Endodermal cell (in vitro differentiated cells): ENCODE data around the gene PEA15. TPM values are rescaled to one million over a fixed set of nuclear protein-coding genes. Genes with fewer than 3 reads are reported as not detected.
A peak's percentile ranks its signal among the peaks of the same experiment; 100 is the strongest.

ENCODE experiments used
- DNase-seq: peaks from one replicate; pipeline ENCODE4 v3.0.0-alpha.2; 2017
- H3K27ac ChIP-seq: 2 replicates; pipeline ENCODE4 v1.5.1; 2013; ENCODE audit warnings: mild to moderate bottlenecking, low read depth, low read length, moderate library complexity
- H3K27me3 ChIP-seq: 2 replicates; pipeline ENCODE4 v1.6.1; 2013; ENCODE audit warnings: mild to moderate bottlenecking, low read length, moderate library complexity; ENCODE audit not compliant: insufficient read depth, control insufficient read depth, poor library complexity, severe bottlenecking
- H3K36me3 ChIP-seq: 2 replicates; pipeline ENCODE4 v1.7.0; 2013; ENCODE audit warnings: mild to moderate bottlenecking, low read length, moderate library complexity; ENCODE audit not compliant: control insufficient read depth, insufficient read depth
- H3K4me1 ChIP-seq: one replicate; pipeline ENCODE4 v1.7.0; 2013; ENCODE audit warnings: low read length; ENCODE audit not compliant: control insufficient read depth, insufficient read depth
- H3K4me3 ChIP-seq: 2 replicates; pipeline ENCODE4 v1.5.1; 2013; ENCODE audit warnings: mild to moderate bottlenecking, low read length, moderate library complexity
- H3K9ac ChIP-seq: 2 replicates; pipeline ENCODE4 v1.6.1; 2013; ENCODE audit warnings: mild to moderate bottlenecking, low read length, moderate library complexity; ENCODE audit not compliant: poor library complexity, severe bottlenecking; ENCODE audit errors: extremely low read depth
- H3K9me3 ChIP-seq: 2 replicates; pipeline ENCODE4 v1.6.1; 2013; ENCODE audit warnings: mild to moderate bottlenecking, low read length, moderate library complexity; ENCODE audit not compliant: control insufficient read depth
- H3K27ac Mint-ChIP-seq: 2 replicates; pipeline ENCODE4 v1.8.0; 2020; ENCODE audit warnings: mixed read lengths
- H3K27me3 Mint-ChIP-seq: 2 replicates; pipeline ENCODE4 v1.8.0; 2021; ENCODE audit warnings: mild to moderate bottlenecking, mixed read lengths; ENCODE audit not compliant: insufficient read depth
- H3K36me3 Mint-ChIP-seq: 2 replicates; pipeline ENCODE4 v1.8.0; 2020; ENCODE audit warnings: low read depth, mixed read lengths
- H3K4me1 Mint-ChIP-seq: 2 replicates; pipeline ENCODE4 v1.8.0; 2020; ENCODE audit warnings: mixed read lengths
- H3K4me3 Mint-ChIP-seq: 2 replicates; pipeline ENCODE4 v1.8.0; 2020; ENCODE audit warnings: mild to moderate bottlenecking, moderate library complexity, mixed read lengths
- H3K9me3 Mint-ChIP-seq: 2 replicates; pipeline ENCODE4 v1.8.0; 2020; ENCODE audit warnings: mild to moderate bottlenecking, mixed read lengths
- CTCF ChIP-seq: fragments of 200-600 bp; sonication (generic); conservative IDR thresholded peaks from 2 replicates; pipeline ENCODE4 v1.5.0; 2021; ENCODE audit warnings: antibody characterized with exemption, mild to moderate bottlenecking
- WGBS, 2 experiments: methylation state at CpG; one replicate each; pipeline versions ENCODE4 v1.1.5 to v1.1.7; 2013; ENCODE audit warnings: missing lambda C conversion rate in 2 of 2, mixed read lengths in 1 of 2; ENCODE audit not compliant: insufficient coverage in 1 of 2, insufficient read length in 1 of 2; 5-methylcytosine and 5-hydroxymethylcytosine counted together
- total RNA-seq, 2 donors: library from RNA; stranded (reverse); fragmentation: NEBNext Ultra II Directional in 1 of 2; extraction: Animal tissue kit (Norgen Biotek cat#: 25700) in 1 of 2; gene quantifications; 2 replicates in 1 of 2; 3 replicates in 1 of 2; pipeline ENCODE4 v1.2.1, GENCODE V29; 2021

PEA15 gene
- total RNA-seq, 2 donors from 2014 or later: 55.9 to 56.3 TPM

- Histone ChIP-seq H3K4me3 (no peak overlapping the region), H3K27ac (no peak overlapping the region), H3K36me3 (peaks cover 44% of the 10 kb centered on the region), H3K4me1 (no peaks in the 10 kb centered on the region), H3K27me3 (no peaks in the 10 kb centered on the region), H3K9ac (no peak overlapping the region), H3K9me3 (no peaks in the 10 kb centered on the region)
- Mint-ChIP-seq H3K4me3 (no peak overlapping the region), H3K27ac (peak overlapping the region; percentile 8), H3K4me1 (peaks cover 20% of the 10 kb centered on the region), H3K27me3 (no peaks in the 10 kb centered on the region), H3K36me3 (peaks cover 36% of the 10 kb centered on the region), H3K9me3 (no peaks in the 10 kb centered on the region)
- DNase-seq: no peak
- no peak for TF ChIP-seq CTCF
Observed at GRCh38 chr1:160251011-160251410, 45.8 kb downstream of the PEA15 start.

GRCh38 chr1:160251687-160252526 is 46.7 kb downstream of the PEA15 start:
- Histone ChIP-seq H3K4me3 (no peak overlapping the region), H3K9me3 (no peaks in the 10 kb centered on the region), H3K27me3 (no peaks in the 10 kb centered on the region), H3K9ac (no peak overlapping the region), H3K27ac (no peak overlapping the region), H3K36me3 (peaks cover 44% of the 10 kb centered on the region), H3K4me1 (no peaks in the 10 kb centered on the region)
- Mint-ChIP-seq H3K27ac (peak overlapping the region; percentile 41), H3K4me3 (no peak overlapping the region), H3K9me3 (no peaks in the 10 kb centered on the region), H3K27me3 (no peaks in the 10 kb centered on the region), H3K36me3 (peaks cover 35% of the 10 kb centered on the region), H3K4me1 (peaks cover 24% of the 10 kb centered on the region)
- DNase-seq: peak; percentile 79
- peak; percentile 86 for TF ChIP-seq CTCF
- WGBS, 2 experiments: 83 to 85% methylated on average over 5 of the region's 5 CpGs

GRCh38 chr1:160255781-160256300 is 50.7 kb downstream of the PEA15 start:
- Histone ChIP-seq H3K27me3 (no peaks in the 10 kb centered on the region), H3K4me3 (no peak overlapping the region), H3K36me3 (peaks cover 29% of the 10 kb centered on the region), H3K4me1 (peaks cover 6% of the 10 kb centered on the region), H3K27ac (no peak overlapping the region), H3K9ac (no peak overlapping the region), H3K9me3 (no peaks in the 10 kb centered on the region)
- Mint-ChIP-seq H3K4me1 (peaks cover 48% of the 10 kb centered on the region), H3K4me3 (no peak overlapping the region), H3K36me3 (peaks cover 39% of the 10 kb centered on the region), H3K27ac (peak overlapping the region; percentile 61), H3K9me3 (no peaks in the 10 kb centered on the region), H3K27me3 (no peaks in the 10 kb centered on the region)
- WGBS, 2 experiments: 94% methylated on average over 4 of the region's 4 CpGs; no CpG with 5 or more reads in 1 of the 2 experiments
- no peak for DNase-seq
- no peak for TF ChIP-seq CTCF
